T-helper 2 cell (primary cell): ENCODE results near the gene GLIS1.

ENCODE experiments used
- DNase-seq, 5 experiments: peaks; one replicate each; pipeline versions ENCODE4 v3.0.0 to v3.0.0-alpha.2; 2012 to 2022

Gene GLIS1

GRCh38 chr1:53677486-53677885 is 61.5 kb downstream of the GLIS1 start:
- DNase-seq: no peak

GRCh38 chr1:53672785-53673184 is 66.2 kb downstream of the GLIS1 start:
- DNase-seq: no peak

- DNase-seq: no peak
These were observed 66.7 kb downstream of the GLIS1 start for GRCh38 chr1:53672243-53672642.

GRCh38 chr1:53669621-53670191 is 69.3 kb downstream of the GLIS1 start:
- DNase-seq: no peak

GRCh38 chr1:53666566-53666965 is 72.4 kb downstream of the GLIS1 start:
- no peak for DNase-seq

GRCh38 chr1:53665996-53666395 is 73.0 kb downstream of the GLIS1 start:
- peak in 1 of 5 experiments; percentile 5 for DNase-seq

- no peak for DNase-seq
These were observed 75.2 kb downstream of the GLIS1 start for GRCh38 chr1:53663529-53664300.

- no peak for DNase-seq
These were observed 76.0 kb downstream of the GLIS1 start for GRCh38 chr1:53662951-53663350.

GRCh38 chr1:53662169-53662568 is 76.8 kb downstream of the GLIS1 start:
- no peak for DNase-seq

GRCh38 chr1:53661496-53661895 is 77.5 kb downstream of the GLIS1 start:
- DNase-seq: no peak

GRCh38 chr1:53660666-53661065 is 78.3 kb downstream of the GLIS1 start:
- no peak for DNase-seq

- DNase-seq: no peak
These were observed 79.5 kb downstream of the GLIS1 start for GRCh38 chr1:53659436-53659835.

- no peak for DNase-seq
These were observed 80.3 kb downstream of the GLIS1 start for GRCh38 chr1:53658489-53659230.

GRCh38 chr1:53657891-53658396 is 81.0 kb downstream of the GLIS1 start:
- no peak for DNase-seq

- no peak for DNase-seq
These were observed 81.5 kb downstream of the GLIS1 start for GRCh38 chr1:53657531-53657805.

- DNase-seq: no peak
These were observed 82.0 kb downstream of the GLIS1 start for GRCh38 chr1:53656747-53657530.

- DNase-seq: no peak
These were observed 82.8 kb downstream of the GLIS1 start for GRCh38 chr1:53655931-53656746.

- DNase-seq: no peak
These were observed 84.5 kb downstream of the GLIS1 start for GRCh38 chr1:53654216-53655210.

- DNase-seq: no peak
These were observed 85.3 kb downstream of the GLIS1 start for GRCh38 chr1:53653631-53654030.

GRCh38 chr1:53653200-53653575 is 85.8 kb downstream of the GLIS1 start:
- DNase-seq: no peak
